Measurements from ENCODE around the gene POPDC2. TPM values are rescaled to one million over a fixed set of nuclear protein-coding genes. Genes with fewer than 3 reads are reported as not detected.

Gene POPDC2
- total RNA-seq, 1 experiment from 2014 or later: 0.77 TPM

GRCh38 chr3:119636891-119637611, 23.3 kb downstream of the POPDC2 start:
- H3K27me3 ChIP-seq (replicated peaks; ENCODE audit: control insufficient read depth, insufficient read depth, low read length): no peaks in the 10 kb centered on the region
- no peaks in the 10 kb centered on the region for H3K9me3 ChIP-seq
- no peaks in the 10 kb centered on the region for H3K9me3 Mint-ChIP-seq (ENCODE audit: unreplicated experiment)
- H3K4me3 ChIP-seq (ENCODE audit: low read depth, low read length): no peak overlapping the region
- no peaks in the 10 kb centered on the region for H3K36me3 ChIP-seq (ENCODE audit: control insufficient read depth, insufficient read depth, low read length)
- no peaks in the 10 kb centered on the region for H3K27me3 Mint-ChIP-seq (ENCODE audit: insufficient read depth, unreplicated experiment)
- BruUV-seq (replicated peaks): no TSS peak
- no peaks in the 10 kb centered on the region for H3K4me1 Mint-ChIP-seq (ENCODE audit: low read depth, unreplicated experiment)
- TF ChIP-seq CTCF (IDR thresholded peaks at IDR 0.05; ENCODE audit: insufficient read depth in 1 of 2, low read depth in 1 of 2, low read length in 1 of 2, severe bottlenecking in 1 of 2, unreplicated experiment in 1 of 2): no peak
- no peaks in the 10 kb centered on the region for H3K36me3 Mint-ChIP-seq (ENCODE audit: insufficient read depth, unreplicated experiment)
- ChIA-PET CTCF (interaction anchor here (0.6 kb wide), 1 partner anchor 91 kb away, joined by 3 read pairs; no protein-coding TSS in a partner anchor), POLR2A (no interaction called here)
- no peak for DNase-seq
- intact Hi-C loops (cut with micrococcal nuclease; ENCODE audit: unreplicated experiment): no loop called here
- no peak overlapping the region for H3K27ac Mint-ChIP-seq (ENCODE audit: unreplicated experiment)
- no peak overlapping the region for H3K4me3 Mint-ChIP-seq (ENCODE audit: unreplicated experiment)
- H3K4me1 ChIP-seq: no peaks in the 10 kb centered on the region

GRCh38 chr3:119636249-119636648, 24.1 kb downstream of the POPDC2 start:
- no TSS peak for BruUV-seq (replicated peaks)
- intact Hi-C loops (cut with micrococcal nuclease; ENCODE audit: unreplicated experiment): no loop called here
- H3K27ac Mint-ChIP-seq (ENCODE audit: unreplicated experiment): no peak overlapping the region
- DNase-seq: no peak
- Histone ChIP-seq H3K27me3 (replicated peaks; ENCODE audit: control insufficient read depth, insufficient read depth, low read length) (no peaks in the 10 kb centered on the region), H3K4me1 (0 out of 2 replicates have a peak, but pooled peaks cover 3% of the 10 kb centered on the region), H3K9me3 (no peaks in the 10 kb centered on the region), H3K36me3 (ENCODE audit: control insufficient read depth, insufficient read depth, low read length) (no peaks in the 10 kb centered on the region), H3K4me3 (ENCODE audit: low read depth, low read length) (no peak overlapping the region)
- no peaks in the 10 kb centered on the region for H3K36me3 Mint-ChIP-seq (ENCODE audit: insufficient read depth, unreplicated experiment)
- no peaks in the 10 kb centered on the region for H3K4me1 Mint-ChIP-seq (ENCODE audit: low read depth, unreplicated experiment)
- POLR2A ChIA-PET: no interaction called here
- CTCF ChIA-PET: no interaction called here
- H3K9me3 Mint-ChIP-seq (ENCODE audit: unreplicated experiment): no peaks in the 10 kb centered on the region
- H3K27me3 Mint-ChIP-seq (ENCODE audit: insufficient read depth, unreplicated experiment): no peaks in the 10 kb centered on the region
- no peak for TF ChIP-seq CTCF (IDR thresholded peaks at IDR 0.05; ENCODE audit: insufficient read depth in 1 of 2, low read depth in 1 of 2, low read length in 1 of 2, severe bottlenecking in 1 of 2, unreplicated experiment in 1 of 2)
- no peak overlapping the region for H3K4me3 Mint-ChIP-seq (ENCODE audit: unreplicated experiment)

DNA sequence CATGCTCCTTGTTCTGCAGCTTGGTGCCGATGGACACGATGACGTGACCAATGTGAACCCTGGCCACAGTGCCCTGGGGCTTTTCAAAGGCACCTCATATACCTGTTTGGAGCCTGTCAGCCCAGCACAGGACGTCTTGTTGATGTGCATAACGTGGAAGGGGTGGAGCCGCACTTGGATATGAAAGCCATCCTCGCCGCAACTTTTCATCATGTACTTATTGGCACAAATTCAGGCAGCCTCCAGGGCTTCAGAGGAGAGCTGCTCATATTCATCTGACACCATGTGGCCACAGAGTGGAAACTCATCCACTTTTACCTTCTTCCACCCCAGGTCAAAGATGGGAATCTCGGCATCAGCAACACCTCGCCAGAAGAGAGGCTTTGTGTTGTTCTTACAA, 24.7 kb downstream of the POPDC2 start:
- BruUV-seq (replicated peaks): no TSS peak
- Mint-ChIP-seq H3K27me3 (ENCODE audit: insufficient read depth, unreplicated experiment) (no peaks in the 10 kb centered on the region), H3K27ac (ENCODE audit: unreplicated experiment) (no peak overlapping the region), H3K36me3 (ENCODE audit: insufficient read depth, unreplicated experiment) (no peaks in the 10 kb centered on the region), H3K9me3 (ENCODE audit: unreplicated experiment) (no peaks in the 10 kb centered on the region), H3K4me3 (ENCODE audit: unreplicated experiment) (no peak overlapping the region), H3K4me1 (ENCODE audit: low read depth, unreplicated experiment) (peaks cover 4% of the 10 kb centered on the region)
- POLR2A ChIA-PET: no interaction called here
- no peaks in the 10 kb centered on the region for H3K27me3 ChIP-seq (replicated peaks; ENCODE audit: control insufficient read depth, insufficient read depth, low read length)
- no peak for TF ChIP-seq CTCF (IDR thresholded peaks at IDR 0.05; ENCODE audit: insufficient read depth in 1 of 2, low read depth in 1 of 2, low read length in 1 of 2, severe bottlenecking in 1 of 2, unreplicated experiment in 1 of 2)
- H3K4me3 ChIP-seq (ENCODE audit: low read depth, low read length): no peak overlapping the region
- H3K4me1 ChIP-seq: 0 out of 2 replicates have a peak, but pooled peaks cover 3% of the 10 kb centered on the region
- no peaks in the 10 kb centered on the region for H3K36me3 ChIP-seq (ENCODE audit: control insufficient read depth, insufficient read depth, low read length)
- intact Hi-C loops (cut with micrococcal nuclease; ENCODE audit: unreplicated experiment): no loop called here
- DNase-seq: no peak
- H3K9me3 ChIP-seq: no peaks in the 10 kb centered on the region
- CTCF ChIA-PET: no interaction called here
